ENCODE data around the gene C19orf38. TPM values are rescaled to one million over a fixed set of nuclear protein-coding genes. Genes with fewer than 3 reads are reported as not detected.

C19orf38 gene
- total RNA-seq, 1 experiment from 2014 or later = not detected

- Histone ChIP-seq H2BK15ac (ENCODE audit: low read depth, low read length) (no peak overlapping the region), H3K23me2 (ENCODE audit: insufficient read length, low read depth, low read length, poor library complexity, severe bottlenecking) (no peaks in the 10 kb centered on the region), H3K56ac (ENCODE audit: insufficient read length, low read depth, low read length) (no peak overlapping the region), H3K23ac (ENCODE audit: insufficient read length, low read depth, low read length) (no peak overlapping the region), H3K4ac (ENCODE audit: low read depth, low read length) (no peak overlapping the region), H2BK5ac (ENCODE audit: insufficient read length, low read length) (no peak overlapping the region), H4K91ac (ENCODE audit: insufficient read length, low read depth, low read length) (no peak overlapping the region), H3K27ac (ENCODE audit: insufficient read length, low read depth, low read length) (no peak overlapping the region), H3K4me2 (ENCODE audit: insufficient read depth, insufficient read length, low read length) (no peak overlapping the region), H3K9ac (ENCODE audit: extremely low read depth, insufficient read length, low read length) (no peak overlapping the region), H4K5ac (ENCODE audit: insufficient read length, low read depth, low read length) (no peak overlapping the region), H4K20me1 (ENCODE audit: control insufficient read depth, insufficient read depth, insufficient read length) (no peaks in the 10 kb centered on the region), H2BK20ac (ENCODE audit: low read depth, low read length, poor library complexity, severe bottlenecking) (no peak overlapping the region), H3K27me3 (ENCODE audit: insufficient read depth, low read length) (no peaks in the 10 kb centered on the region), H3K18ac (ENCODE audit: insufficient read length, low read depth, low read length) (no peak overlapping the region), H3K79me2 (ENCODE audit: insufficient read depth, low read length) (peaks cover 7% of the 10 kb centered on the region; the same call in 1 of the 2 replicates), H3K14ac (ENCODE audit: insufficient read depth, low read length) (no peak overlapping the region), H4K8ac (replicated peaks; ENCODE audit: insufficient read length, low read depth, low read length) (no peak overlapping the region), H3K9me3 (ENCODE audit: control insufficient read depth, low read depth, low read length) (no peaks in the 10 kb centered on the region), H2BK12ac (ENCODE audit: insufficient read length, low read depth, low read length) (no peak overlapping the region), H3T11ph (ENCODE audit: low read length) (no peak overlapping the region), H2AFZ (ENCODE audit: low read length) (no peak overlapping the region), H2AK5ac (ENCODE audit: insufficient read length, low read length) (no peak overlapping the region), H2BK120ac (ENCODE audit: low read depth, low read length, poor library complexity, severe bottlenecking) (no peak overlapping the region), H3K4me1 (ENCODE audit: insufficient read depth, low read length) (peaks cover 4% of the 10 kb centered on the region; the same call in 1 of the 2 replicates), H3K79me1 (ENCODE audit: insufficient read depth, low read depth, low read length, poor library complexity, severe bottlenecking) (no peaks in the 10 kb centered on the region)
- Mint-ChIP-seq H3K27ac (peak overlapping the region in 2 of 3 experiments; percentile 68 to 94; a peak in 2 of 7 replicates), H3K9me3 (no peaks in the 10 kb centered on the region), H3K27me3 (ENCODE audit: low read depth) (no peaks in the 10 kb centered on the region; the same call in none of the 2 replicates), H3K4me1 (peaks cover 49 to 52% of the 10 kb centered on the region in 2 experiments), H3K36me3 (ENCODE audit: insufficient read depth in 1 of 3, low read depth in 3 of 3) (peaks cover 0 to 2% (median 0%) of the 10 kb centered on the region in 3 experiments; a peak in 3 of 7 replicates), H3K4me3 (no peak overlapping the region)
- DNase-seq = no peak
- TF ChIP-seq CTCF (conservative IDR thresholded peaks at IDR 0.05) = no peak
- WGBS (ENCODE audit: extremely low coverage, insufficient read length, low lambda C conversion rate) = no CpG with 5 or more reads among the region's 6 CpGs
Observed at GRCh38 chr19:10895363-10895762, 47.1 kb downstream of the C19orf38 start.
